SU-DHL-6 (cell line): ENCODE measurements around the gene MAML3.

Source experiments
- H2AFZ ChIP-seq: fragments of 200-600 bp; sonication (generic); 2 replicates; pipeline ENCODE4 v1.6.1; 2014; ENCODE audit warnings: low read depth, mild to moderate bottlenecking, moderate library complexity, mixed read lengths, antibody characterized with exemption, low read length; ENCODE audit not compliant: severe bottlenecking
- H3F3A ChIP-seq: fragments of 200-600 bp; shearing (Covaris generic); 2 replicates; pipeline ENCODE4 v1.6.0; 2016; ENCODE audit warnings: antibody characterized with exemption, mild to moderate bottlenecking; ENCODE audit not compliant: insufficient read depth
- H3K27ac ChIP-seq: fragments of 200-600 bp; sonication (generic); 2 replicates; pipeline ENCODE4 v1.5.1; 2016; ENCODE audit warnings: low read depth, mild to moderate bottlenecking, low read length, moderate library complexity, mixed read lengths
- H3K27me3 ChIP-seq: fragments of 200-600 bp; sonication (generic), shearing (Covaris generic); 2 replicates; pipeline ENCODE4 v1.6.0; 2014; ENCODE audit warnings: mild to moderate bottlenecking, low read length
- H3K36me3 ChIP-seq: fragments of 200-600 bp; sonication (generic); 2 replicates; pipeline ENCODE4 v1.6.1; 2014; ENCODE audit warnings: mild to moderate bottlenecking, low read length, mixed read lengths
- H3K4me2 ChIP-seq: fragments of 300-600, 200-600 bp; shearing (Covaris generic), sonication (generic); 2 replicates; pipeline ENCODE4 v1.6.0; 2014; ENCODE audit warnings: low read length, low read depth, mild to moderate bottlenecking; ENCODE audit not compliant: poor library complexity, severe bottlenecking
- H3K4me3 ChIP-seq: fragments of 200-600 bp; sonication (generic); 2 replicates; pipeline ENCODE4 v1.5.1; 2014; ENCODE audit warnings: antibody characterized with exemption, low read length, mild to moderate bottlenecking, mixed read lengths; ENCODE audit not compliant: insufficient read depth, poor library complexity, severe bottlenecking
- H3K79me2 ChIP-seq: fragments of 200-600 bp; sonication (generic); 2 replicates; pipeline ENCODE4 v1.6.1; 2014; ENCODE audit warnings: mild to moderate bottlenecking, low read length, moderate library complexity; ENCODE audit not compliant: insufficient read depth
- H3K9ac ChIP-seq: fragments of 200-600 bp; sonication (generic); 2 replicates; pipeline ENCODE4 v1.7.0; 2014; ENCODE audit warnings: mild to moderate bottlenecking, low read length
- H3K9me2 ChIP-seq: fragments of 200-600 bp; sonication (generic); replicated peaks from 2 replicates; pipeline ENCODE4 v1.6.1; 2014; ENCODE audit warnings: low read length; ENCODE audit not compliant: insufficient read depth
- H3K9me3 ChIP-seq: fragments of 200-600 bp; sonication (generic); 2 replicates; pipeline ENCODE4 v1.6.1; 2014; ENCODE audit warnings: low read length, mixed read lengths; ENCODE audit not compliant: insufficient read depth
- H4K20me1 ChIP-seq: fragments of 200-600 bp; sonication (generic); 2 replicates; pipeline ENCODE4 v1.6.1; 2014; ENCODE audit warnings: low read depth, mild to moderate bottlenecking, antibody characterized with exemption, low read length, moderate library complexity, mixed read lengths
- CTCF ChIP-seq: fragments of 200-600 bp; sonication (generic); IDR thresholded peaks from one replicate; pipeline ENCODE4 v1.5.1; 2017; ENCODE audit warnings: antibody characterized with exemption, mild to moderate bottlenecking, low read length, moderate library complexity; ENCODE audit not compliant: insufficient read depth, poor library complexity, severe bottlenecking
- EZH2phosphoT487 ChIP-seq: fragments of 200-600 bp; sonication (generic), shearing (Covaris generic); conservative IDR thresholded peaks from 2 replicates; pipeline ENCODE4 v1.6.1; 2018; ENCODE audit warnings: mild to moderate bottlenecking, antibody characterized with exemption, low read length, moderate library complexity, mixed read lengths

The MAML3 gene

GRCh38 chr4:140025470-140025869 lies 128.5 kb downstream of the MAML3 start:
- H3K27ac ChIP-seq: no peak overlapping the region
- H3F3A ChIP-seq: no peaks in the 10 kb centered on the region
- TF ChIP-seq CTCF (no peak), EZH2phosphoT487 (no peak)

GRCh38 chr4:140020457-140021361 lies 133.3 kb downstream of the MAML3 start:
- no peak overlapping the region for H3K4me3 ChIP-seq
- no peak overlapping the region for H3K9ac ChIP-seq
- H3F3A ChIP-seq: no peaks in the 10 kb centered on the region
- H3K9me2 ChIP-seq: no peaks in the 10 kb centered on the region
- H3K27ac ChIP-seq: no peak overlapping the region
- no peak overlapping the region for H3K4me2 ChIP-seq
- H3K27me3 ChIP-seq: no peaks in the 10 kb centered on the region
- H4K20me1 ChIP-seq: no peaks in the 10 kb centered on the region
- TF ChIP-seq EZH2phosphoT487 (no peak), CTCF (no peak)
- H3K9me3 ChIP-seq: no peaks in the 10 kb centered on the region
- H3K79me2 ChIP-seq: no peaks in the 10 kb centered on the region
- H3K36me3 ChIP-seq: no peaks in the 10 kb centered on the region
- H2AFZ ChIP-seq: no peak overlapping the region

More at GRCh38 chr4:140025470-140025869, 128.5 kb downstream of the MAML3 start:
- H3K9me2 ChIP-seq: no peaks in the 10 kb centered on the region
- no peaks in the 10 kb centered on the region for H3K36me3 ChIP-seq
- no peaks in the 10 kb centered on the region for H4K20me1 ChIP-seq
- H3K9me3 ChIP-seq: no peaks in the 10 kb centered on the region
- no peaks in the 10 kb centered on the region for H3K27me3 ChIP-seq
- no peak overlapping the region for H3K4me2 ChIP-seq
- no peaks in the 10 kb centered on the region for H3K79me2 ChIP-seq
- no peak overlapping the region for H3K4me3 ChIP-seq
- no peak overlapping the region for H3K9ac ChIP-seq
- no peak overlapping the region for H2AFZ ChIP-seq

GRCh38 chr4:140019619-140020347 lies 134.2 kb downstream of the MAML3 start:
- no peaks in the 10 kb centered on the region for H3K36me3 ChIP-seq
- no peaks in the 10 kb centered on the region for H3K9me3 ChIP-seq
- no peaks in the 10 kb centered on the region for H3F3A ChIP-seq
- H2AFZ ChIP-seq: no peak overlapping the region
- no peaks in the 10 kb centered on the region for H3K79me2 ChIP-seq
- H3K9ac ChIP-seq: no peak overlapping the region
- H3K4me3 ChIP-seq: no peak overlapping the region
- no peak overlapping the region for H3K27ac ChIP-seq
- no peaks in the 10 kb centered on the region for H3K9me2 ChIP-seq
- TF ChIP-seq CTCF (no peak), EZH2phosphoT487 (no peak)
- no peaks in the 10 kb centered on the region for H3K27me3 ChIP-seq
- no peaks in the 10 kb centered on the region for H4K20me1 ChIP-seq
- H3K4me2 ChIP-seq: no peak overlapping the region
